HG03108 (cell line): ENCODE data around the gene ARHGEF25.
"Not testable (repeated sequence)": the region's sequence is repeated elsewhere in the genome, so short reads cannot be mapped to it uniquely, and the experiment has no call there.

Experiments used
- ATAC-seq: cut with Tn5 transposase; IDR thresholded peaks from one replicate; pipeline ENCODE4 v1.9.1; 2021; ENCODE audit warnings: moderate library complexity; ENCODE audit not compliant: unreplicated experiment

ARHGEF25 gene

DNA sequence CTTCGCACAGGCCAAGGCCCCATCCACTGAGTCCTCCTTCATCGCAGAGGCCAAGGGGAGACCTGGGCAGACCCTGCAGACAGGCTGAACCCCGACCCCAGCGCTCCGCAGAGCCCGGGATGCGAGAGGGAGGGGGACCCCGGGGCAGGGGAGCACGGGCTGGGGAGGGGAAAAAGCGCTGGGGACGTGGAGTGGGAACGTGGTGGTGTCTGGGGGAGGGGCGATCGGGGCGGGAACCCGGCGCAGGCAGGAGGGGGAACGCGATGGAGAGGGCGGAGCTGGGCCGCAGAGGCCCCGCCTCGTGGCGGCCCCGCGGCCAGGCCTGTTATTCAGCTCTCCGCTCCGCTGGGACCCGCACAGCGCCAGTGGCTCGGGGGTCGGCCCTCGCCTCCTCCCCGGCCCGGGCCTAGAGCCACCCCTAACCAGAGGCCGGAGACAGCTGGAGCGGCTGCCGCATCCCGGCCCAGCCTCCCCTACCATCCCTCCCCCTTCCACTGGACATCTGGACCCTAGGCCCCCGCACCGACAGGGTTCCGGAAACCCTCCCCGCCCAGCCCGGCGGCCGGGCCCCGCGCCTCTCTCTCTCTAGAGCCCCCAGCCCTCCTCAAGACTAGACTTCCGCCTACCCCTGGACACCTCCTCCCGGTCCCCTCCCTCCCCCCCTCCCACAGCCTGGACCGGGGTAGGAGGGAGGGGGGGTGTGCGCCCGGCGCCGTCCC is at the start of gene ARHGEF25:
Gene ARHGEF25 (plus strand): TSS at position 328 of the 719 bp plus-strand sequence. CDS start 460 bp downstream, outside the sequence.
- no peak for ATAC-seq

GRCh38 chr12:57563358-57563757 is 47.9 kb upstream of the ARHGEF25 start:
- no peak for ATAC-seq

DNA sequence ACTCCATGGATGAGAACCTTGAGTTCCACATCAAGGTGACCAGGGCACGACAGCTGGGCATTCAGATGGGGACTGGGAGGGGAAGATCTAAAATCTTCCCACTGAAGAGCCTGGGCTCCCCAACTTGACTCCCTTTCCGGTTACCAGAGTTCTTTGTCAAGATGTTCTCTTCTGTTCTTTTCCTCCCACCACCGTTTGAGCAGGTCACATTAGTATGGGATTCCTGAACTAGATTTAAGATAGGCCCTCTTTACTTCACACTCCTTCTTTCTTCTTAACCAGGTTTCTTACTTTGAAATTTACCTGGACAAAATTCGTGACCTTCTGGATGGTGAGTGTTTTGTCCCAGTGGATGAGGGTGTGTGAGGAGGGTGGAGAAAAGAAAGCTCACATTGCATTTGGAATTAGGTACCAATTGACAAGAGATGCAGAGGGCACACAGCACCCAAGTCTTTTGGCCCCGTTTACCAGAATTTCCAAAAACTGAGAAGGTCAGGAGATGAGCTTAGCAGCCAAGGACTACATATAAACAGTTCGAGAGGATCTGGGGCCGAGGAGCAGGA is 47.0 kb upstream of the ARHGEF25 start:
- no peak for ATAC-seq

- ATAC-seq = no peak
Observed at GRCh38 chr12:57568838-57569237, 42.4 kb upstream of the ARHGEF25 start.

GRCh38 chr12:57569858-57570257 is 41.4 kb upstream of the ARHGEF25 start:
- no peak for ATAC-seq

DNA sequence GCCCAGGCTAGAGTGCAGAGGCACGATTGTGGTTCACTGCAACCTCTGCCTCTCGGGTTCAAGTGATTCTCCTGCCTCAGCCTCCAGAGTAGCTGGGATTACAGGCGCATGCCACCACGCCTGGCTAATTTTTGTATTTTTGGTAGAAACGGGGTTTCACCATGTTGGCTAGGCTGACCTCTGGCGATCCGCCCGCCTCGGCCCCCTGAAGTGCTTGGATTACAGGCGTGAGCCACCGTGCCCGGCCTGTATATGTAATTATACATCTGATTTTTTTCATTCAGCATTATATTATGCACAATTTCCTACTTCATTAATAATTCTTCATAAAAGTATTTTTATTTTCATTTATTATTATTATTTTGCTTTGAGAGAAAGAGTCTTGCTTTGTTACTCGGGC is 40.8 kb upstream of the ARHGEF25 start:
- ATAC-seq = not testable (repeated sequence)

DNA sequence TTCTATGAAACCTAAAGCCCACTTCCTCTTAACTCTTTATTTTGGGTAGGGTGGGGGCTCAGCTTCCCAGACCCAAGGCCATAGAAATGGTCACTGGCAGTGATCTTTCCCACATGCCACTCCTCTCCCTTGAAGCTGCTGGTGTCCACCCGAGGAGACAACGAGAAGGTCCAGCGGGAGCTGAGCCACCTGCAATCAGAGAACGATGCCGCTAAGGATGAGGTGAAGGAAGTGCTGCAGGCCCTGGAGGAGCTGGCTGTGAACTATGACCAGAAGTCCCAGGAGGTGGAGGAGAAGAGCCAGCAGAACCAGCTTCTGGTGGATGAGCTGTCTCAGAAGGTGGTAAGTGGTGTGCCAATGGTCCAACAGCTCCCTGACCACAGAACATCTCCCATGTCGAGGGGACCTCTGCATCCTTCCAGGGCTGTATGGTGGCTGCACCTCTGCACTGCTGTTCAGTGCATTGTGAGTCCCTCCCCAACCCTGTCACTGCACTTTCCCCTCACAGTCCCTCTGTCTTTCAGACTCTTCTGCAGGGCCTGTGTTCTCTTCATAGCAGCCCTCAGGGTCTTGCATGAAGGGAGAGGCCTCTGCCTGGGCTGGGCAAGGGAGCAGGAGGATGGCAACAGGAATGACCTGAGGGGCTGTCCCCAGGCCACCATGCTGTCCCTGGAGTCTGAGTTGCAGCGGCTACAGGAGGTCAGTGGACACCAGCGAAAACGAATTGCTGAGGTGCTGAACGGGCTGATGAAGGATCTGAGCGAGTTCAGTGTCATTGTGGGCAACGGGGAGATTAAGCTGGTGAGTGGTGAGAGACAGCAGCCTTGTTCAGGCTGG is 39.1 kb upstream of the ARHGEF25 start:
- ATAC-seq = no peak

- no peak for ATAC-seq
Observed at GRCh38 chr12:57574795-57575194, 36.4 kb upstream of the ARHGEF25 start.

GRCh38 chr12:57575771-57576612 is 35.2 kb upstream of the ARHGEF25 start:
- ATAC-seq = no peak

- ATAC-seq = no peak
Observed at GRCh38 chr12:57576613-57577160, 34.5 kb upstream of the ARHGEF25 start.

DNA sequence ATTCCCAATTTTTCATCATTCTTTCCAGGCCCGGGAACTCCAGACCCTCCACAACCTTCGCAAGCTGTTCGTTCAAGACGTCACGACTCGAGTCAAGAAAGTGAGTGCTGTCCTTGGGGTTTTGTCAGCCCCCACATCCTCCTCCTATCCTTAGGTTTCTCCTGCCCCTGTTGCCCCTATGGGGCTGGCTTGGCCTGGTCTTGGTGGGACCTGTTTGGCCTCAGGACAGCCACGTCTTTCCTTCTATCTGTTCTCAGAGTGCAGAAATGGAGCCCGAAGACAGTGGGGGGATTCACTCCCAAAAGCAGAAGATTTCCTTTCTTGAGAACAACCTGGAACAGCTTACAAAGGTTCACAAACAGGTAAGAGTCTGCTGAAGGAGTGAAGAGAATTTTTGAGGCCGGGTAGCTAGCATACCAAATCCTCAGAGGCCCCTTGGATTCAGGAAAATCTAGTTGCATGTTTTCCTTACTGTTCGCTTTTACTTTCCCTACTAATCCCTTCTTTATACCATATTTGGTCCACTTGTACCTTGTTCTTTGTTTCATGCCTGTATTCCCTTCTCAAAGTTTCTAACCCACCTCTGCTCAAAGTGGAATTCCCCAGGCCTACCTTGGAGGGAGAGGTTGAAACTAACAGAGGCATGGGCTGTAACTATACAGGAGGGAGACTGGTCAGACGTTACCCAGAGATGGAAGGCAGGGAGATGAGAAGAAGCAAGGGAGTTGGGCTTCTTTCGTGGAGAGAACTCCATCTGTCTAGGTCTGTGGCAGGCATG is 33.1 kb upstream of the ARHGEF25 start:
- no peak for ATAC-seq

DNA sequence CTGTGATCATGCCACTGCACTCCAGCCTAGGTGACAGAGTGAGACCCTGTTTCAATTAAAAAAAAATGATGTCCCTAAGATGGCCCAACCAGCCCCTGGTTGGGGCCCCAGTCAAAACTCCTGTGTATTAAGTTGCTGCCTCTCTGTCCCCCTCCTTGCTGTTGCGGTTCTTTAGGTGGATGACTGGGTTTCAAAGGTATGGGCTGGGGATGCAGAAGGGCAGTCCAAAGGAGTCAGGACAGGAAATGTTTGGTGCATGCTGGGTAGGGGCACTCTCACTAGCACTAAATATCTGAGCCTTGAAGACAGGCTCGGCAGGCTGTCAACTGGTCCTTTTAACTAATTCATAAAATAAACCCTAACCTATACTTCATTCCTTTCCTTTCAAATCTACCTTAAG is 32.2 kb upstream of the ARHGEF25 start:
- no peak for ATAC-seq

DNA sequence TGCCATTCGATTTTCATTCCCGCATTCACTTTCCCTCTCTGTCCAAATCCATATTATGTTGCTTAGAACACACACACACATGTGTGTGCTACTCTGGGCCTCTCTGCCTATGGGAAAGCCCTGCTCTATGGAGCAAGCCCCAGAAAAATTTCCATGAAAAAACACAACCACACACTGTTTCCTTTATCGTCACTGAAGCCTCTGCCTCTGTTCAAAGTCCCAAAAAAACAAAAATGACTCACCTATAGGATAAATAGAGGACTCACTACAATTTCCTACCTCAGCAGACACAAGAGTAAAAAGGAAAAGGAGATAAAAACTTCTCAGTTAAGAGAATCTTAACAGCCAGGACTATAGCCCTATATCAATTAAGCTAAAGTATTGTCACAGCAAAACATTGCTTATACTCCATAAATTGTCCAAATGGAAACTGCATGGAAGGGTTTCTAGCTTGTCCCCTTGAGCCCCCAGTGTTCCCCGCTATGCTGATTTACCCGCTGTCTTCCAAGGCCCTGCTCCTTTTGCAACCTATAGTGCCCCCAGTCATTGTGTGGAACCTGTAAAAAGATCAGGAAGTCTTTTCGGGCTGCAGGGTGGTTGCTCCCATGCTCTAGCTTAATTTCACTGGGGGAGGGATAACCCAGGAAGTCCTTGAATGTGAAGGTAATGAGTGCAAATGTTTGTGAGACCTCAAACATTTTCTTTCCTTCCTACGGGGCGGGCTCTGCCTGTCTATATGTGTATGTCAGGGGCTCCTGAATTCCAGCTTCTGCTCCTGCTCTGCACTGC is 31.4 kb upstream of the ARHGEF25 start:
- ATAC-seq = no peak

DNA sequence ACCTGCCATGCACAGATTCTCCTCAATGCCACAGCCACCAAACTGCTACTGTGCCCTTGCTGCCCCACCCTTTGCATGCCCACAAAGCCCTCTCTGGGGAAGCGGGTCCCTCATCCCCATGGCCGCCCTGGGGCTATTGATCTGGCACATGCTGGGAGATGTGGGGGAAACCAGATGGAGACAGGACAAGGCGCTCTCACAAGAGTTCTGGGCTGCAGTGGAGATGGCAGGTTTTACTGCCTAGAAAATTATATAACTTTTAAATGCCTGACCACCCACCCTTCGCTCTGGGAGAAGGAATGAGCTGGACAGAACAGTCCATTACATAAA is 30.8 kb upstream of the ARHGEF25 start:
- no peak for ATAC-seq

GRCh38 chr12:57581802-57582201 is 29.4 kb upstream of the ARHGEF25 start:
- ATAC-seq = no peak

DNA sequence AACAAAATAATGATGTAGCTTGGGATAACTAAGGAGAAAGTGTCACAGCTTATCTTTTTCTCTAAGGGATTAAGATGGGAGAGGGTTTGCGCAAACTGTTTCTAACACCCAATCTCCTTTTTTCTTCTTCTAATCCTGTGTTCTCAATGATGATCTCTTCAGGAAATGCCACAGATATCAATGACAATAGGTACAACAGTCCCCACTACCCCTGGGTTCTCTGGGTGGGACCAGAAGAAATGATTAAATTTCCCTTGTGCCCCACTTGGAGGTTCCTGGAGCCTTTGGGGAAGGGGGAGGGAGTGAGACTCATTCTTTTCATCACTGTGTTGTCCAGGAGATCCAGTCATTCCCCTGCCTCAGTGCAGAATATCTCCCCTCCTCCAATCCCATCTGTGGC is 28.8 kb upstream of the ARHGEF25 start:
- ATAC-seq = no peak

DNA sequence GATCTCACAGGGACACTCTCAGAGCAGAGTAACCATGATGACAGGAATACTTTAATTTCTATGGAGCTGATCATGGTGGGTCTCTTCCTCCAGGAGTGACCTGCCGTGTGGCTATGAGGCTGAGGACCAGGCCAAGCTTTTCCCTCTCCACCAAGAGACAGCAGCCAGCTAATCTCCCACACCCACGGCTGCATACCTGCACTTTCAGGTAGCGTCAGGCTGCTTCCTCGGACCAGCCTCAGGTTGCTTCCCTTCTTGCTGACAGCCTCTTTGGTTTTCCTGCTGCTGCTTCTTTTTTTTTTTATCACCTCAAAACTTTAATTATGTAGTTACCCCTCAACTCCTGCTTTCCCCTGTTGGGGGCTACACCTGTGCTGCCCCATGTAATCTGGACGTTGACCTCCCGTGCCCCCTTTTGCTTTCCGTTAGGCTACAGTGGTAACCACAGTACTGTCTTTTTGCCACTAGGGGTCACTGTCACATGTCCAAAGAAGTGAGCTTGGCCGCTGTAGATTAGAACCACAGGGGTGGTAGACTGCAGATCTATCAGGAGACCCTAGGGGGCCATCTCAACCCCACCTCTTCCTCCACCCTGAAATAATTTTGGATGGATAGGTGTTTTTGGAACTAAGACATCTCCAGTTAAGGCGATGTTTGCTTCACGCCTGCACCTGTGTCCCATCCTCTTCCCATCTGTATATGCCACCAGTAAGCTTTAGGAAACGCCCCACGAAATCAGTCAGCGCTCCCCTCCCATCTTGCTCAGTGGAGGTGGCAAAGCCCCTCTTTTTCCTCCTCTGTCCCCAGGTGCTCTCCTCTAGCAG is 28.0 kb upstream of the ARHGEF25 start:
- ATAC-seq = peak; percentile 86

DNA sequence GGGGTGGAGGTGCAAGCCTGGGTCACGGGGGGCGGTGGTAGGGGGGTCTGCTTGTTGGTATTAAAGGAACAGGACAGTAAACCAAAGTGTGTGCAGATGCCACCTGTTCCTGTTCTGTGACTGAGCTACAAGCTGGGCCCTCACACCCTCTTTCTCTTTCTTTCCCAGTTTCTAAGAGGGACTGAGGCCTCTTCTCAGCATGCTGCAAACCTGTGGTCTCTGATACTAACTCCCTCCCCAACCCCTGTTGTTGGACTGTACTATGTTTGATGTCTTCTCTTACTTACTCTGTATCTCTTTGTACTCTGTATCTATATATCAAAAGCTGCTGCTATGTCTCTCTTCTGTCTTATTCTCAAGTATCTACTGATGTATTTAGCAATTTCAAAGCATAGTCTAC is 27.2 kb upstream of the ARHGEF25 start:
- no peak for ATAC-seq
